GM23248 (cell line): Measurements from ENCODE around the gene NCL. TPM values are rescaled to one million over a fixed set of nuclear protein-coding genes. Genes with fewer than 3 reads are reported as not detected.
"Not testable (repeated sequence)": the region's sequence is repeated elsewhere in the genome, so short reads cannot be mapped to it uniquely, and the experiment has no call there.

Experiments
- DNase-seq: peaks from one replicate; pipeline ENCODE4 v3.0.0-alpha.2; 2015
- H2AFZ ChIP-seq: fragments of 200-600 bp; sonication (generic); 2 replicates; pipeline ENCODE4 v1.6.1; 2016; ENCODE audit warnings: antibody characterized with exemption
- H3F3A ChIP-seq: fragments of 200-600 bp; sonication (generic); 2 replicates; pipeline ENCODE4 v1.6.1; 2016; ENCODE audit warnings: mild to moderate bottlenecking, antibody characterized with exemption, mixed run types; ENCODE audit not compliant: insufficient read depth
- H3K27ac ChIP-seq: fragments of 200-600 bp; sonication (generic); 2 replicates; pipeline ENCODE4 v1.5.1; 2016; ENCODE audit warnings: mild to moderate bottlenecking
- H3K27me3 ChIP-seq: fragments of 200-600 bp; sonication (generic); replicated peaks from 2 replicates; pipeline ENCODE4 v1.6.1; 2016; ENCODE audit warnings: mild to moderate bottlenecking; ENCODE audit not compliant: insufficient read depth
- H3K36me3 ChIP-seq: fragments of 200-600 bp; sonication (generic); 2 replicates; pipeline ENCODE4 v1.6.1; 2016; ENCODE audit warnings: low read depth, mild to moderate bottlenecking
- H3K4me1 ChIP-seq: fragments of 200-600 bp; sonication (generic); 2 replicates; pipeline ENCODE4 v1.6.1; 2016; ENCODE audit warnings: mild to moderate bottlenecking; ENCODE audit not compliant: insufficient read depth
- H3K4me2 ChIP-seq: fragments of 200-600 bp; sonication (generic); one replicate; pipeline ENCODE4 v1.6.1; 2016; ENCODE audit warnings: mild to moderate bottlenecking; ENCODE audit not compliant: unreplicated experiment
- H3K4me3 ChIP-seq: fragments of 200-600 bp; sonication (generic); 2 replicates; pipeline ENCODE4 v1.5.1; 2016; ENCODE audit warnings: mild to moderate bottlenecking
- H3K79me2 ChIP-seq: fragments of 200-600 bp; sonication (generic); 2 replicates; pipeline ENCODE4 v1.6.1; 2016; ENCODE audit warnings: mild to moderate bottlenecking; ENCODE audit not compliant: insufficient read depth
- H3K9ac ChIP-seq: fragments of 200-600 bp; sonication (generic); 2 replicates; pipeline ENCODE4 v1.6.1; 2016; ENCODE audit warnings: mild to moderate bottlenecking
- H3K9me2 ChIP-seq: fragments of 200-600 bp; sonication (generic); 2 replicates; pipeline ENCODE4 v1.6.1; 2016; ENCODE audit warnings: mixed run types, mild to moderate bottlenecking, moderate library complexity; ENCODE audit not compliant: insufficient read depth
- H3K9me3 ChIP-seq: fragments of 200-600 bp; sonication (generic); one replicate; pipeline ENCODE4 v1.6.1; 2017; ENCODE audit warnings: low read depth
- H4K20me1 ChIP-seq: fragments of 200-600 bp; sonication (generic); 2 replicates; pipeline ENCODE4 v1.6.0; 2016; ENCODE audit not compliant: insufficient read depth
- EZH2 ChIP-seq: fragments of 200-600 bp; sonication (generic); IDR thresholded peaks from 2 replicates; pipeline ENCODE4 v1.6.1; 2018; ENCODE audit warnings: antibody characterized with exemption, mild to moderate bottlenecking; ENCODE audit not compliant: insufficient read depth, poor library complexity, severe bottlenecking
- EZH2phosphoT487 ChIP-seq: fragments of 200-600 bp; sonication (generic); IDR thresholded peaks from 2 replicates; pipeline ENCODE4 v1.6.1; 2018; ENCODE audit warnings: antibody characterized with exemption, moderate library complexity, mild to moderate bottlenecking, low read depth; ENCODE audit not compliant: insufficient read depth
- whole genome bisulfite sequencing, 2 experiments: methylation state at CpG; one replicate each; pipeline ENCODE4 v1.1.6; 2015 to 2017; ENCODE audit warnings: low lambda C conversion rate in 2 of 2, low coverage in 1 of 2; ENCODE audit errors: missing lambda C conversion rate in 2 of 2; 5-methylcytosine and 5-hydroxymethylcytosine counted together
- in situ Hi-C: fragments of 300-500 bp; cut with MboI; formaldehyde crosslinking; loops from 2 replicates; pipeline ENCODE4 v1.15.0; 2020
- polyA plus RNA-seq: library from polyadenylated mRNA; unstranded; fragments of >200 nt; fragmentation: Nextera tagmentation; extraction: Ambion mirVana; gene quantifications from 2 replicates; pipeline ENCODE4 v1.2.1, GENCODE V29; 2016
- total RNA-seq: library from RNA; depleted of rRNA; stranded (reverse); fragments of >200 nt; shearing (Covaris generic); gene quantifications from 2 replicates; pipeline ENCODE4 v1.2.3, GENCODE V29; 2014

NCL gene
- total and polyA plus RNA-seq, 2 experiments from 2014 or later = 147 to 412 TPM

GRCh38 chr2:231450548-231450989 is 13.7 kb downstream of the NCL start:
- Histone ChIP-seq H3K27me3 (no peaks in the 10 kb centered on the region), H3F3A (peaks cover 32% of the 10 kb centered on the region), H3K36me3 (peaks cover 28% of the 10 kb centered on the region), H3K4me3 (no peak overlapping the region), H3K9me3 (no peaks in the 10 kb centered on the region), H3K4me1 (no peaks in the 10 kb centered on the region), H3K79me2 (no peaks in the 10 kb centered on the region), H3K9ac (no peak overlapping the region), H3K4me2 (no peak overlapping the region), H4K20me1 (no peaks in the 10 kb centered on the region), H3K9me2 (no peaks in the 10 kb centered on the region), H3K27ac (no peak overlapping the region), H2AFZ (no peak overlapping the region)
- TF ChIP-seq EZH2phosphoT487 = no peak
- TF ChIP-seq EZH2 = no peak
- in situ Hi-C loops = no loop called here
- 77 to 79% methylated on average over 4 of the region's 4 CpGs for WGBS, 2 experiments
- DNase-seq = no peak

GRCh38 chr2:231449503-231450054 is 14.7 kb downstream of the NCL start:
- H3K9ac ChIP-seq = no peak overlapping the region
- peaks cover 18% of the 10 kb centered on the region for H3K36me3 ChIP-seq
- H3K4me2 ChIP-seq = no peak overlapping the region
- no peak for TF ChIP-seq EZH2phosphoT487
- TF ChIP-seq EZH2 = no peak
- no peak for DNase-seq
- no peaks in the 10 kb centered on the region for H3K79me2 ChIP-seq
- H4K20me1 ChIP-seq = no peaks in the 10 kb centered on the region
- H2AFZ ChIP-seq = no peak overlapping the region
- H3K4me1 ChIP-seq = no peaks in the 10 kb centered on the region
- no peaks in the 10 kb centered on the region for H3K27me3 ChIP-seq
- H3K27ac ChIP-seq = no peak overlapping the region
- no peaks in the 10 kb centered on the region for H3K9me2 ChIP-seq
- in situ Hi-C loops = no loop called here
- H3K9me3 ChIP-seq = no peaks in the 10 kb centered on the region
- WGBS, 2 experiments = 79 to 85% methylated on average over 4 of the region's 4 CpGs
- H3F3A ChIP-seq = peaks cover 22% of the 10 kb centered on the region
- no peak overlapping the region for H3K4me3 ChIP-seq

GRCh38 chr2:231436957-231437356 is 27.3 kb downstream of the NCL start:
- Histone ChIP-seq H3K9me3 (no peaks in the 10 kb centered on the region), H3F3A (no peaks in the 10 kb centered on the region), H3K9me2 (no peaks in the 10 kb centered on the region), H3K36me3 (no peaks in the 10 kb centered on the region), H2AFZ (no peak overlapping the region), H3K79me2 (no peaks in the 10 kb centered on the region), H3K9ac (no peak overlapping the region), H3K4me3 (no peak overlapping the region), H3K4me2 (no peak overlapping the region), H3K27ac (no peak overlapping the region), H4K20me1 (no peaks in the 10 kb centered on the region), H3K27me3 (no peaks in the 10 kb centered on the region), H3K4me1 (no peaks in the 10 kb centered on the region)
- 71 to 77% methylated on average over 13 of the region's 13 CpGs for WGBS, 2 experiments
- no peak for DNase-seq
- no peak for TF ChIP-seq EZH2phosphoT487
- TF ChIP-seq EZH2 = no peak
- in situ Hi-C loops = no loop called here

GRCh38 chr2:231433990-231434389 is 30.3 kb downstream of the NCL start:
- no peaks in the 10 kb centered on the region for H3F3A ChIP-seq
- H3K27ac ChIP-seq = no peak overlapping the region
- H3K9ac ChIP-seq = no peak overlapping the region
- no peak overlapping the region for H2AFZ ChIP-seq
- in situ Hi-C loops = no loop called here
- no peak overlapping the region for H3K4me2 ChIP-seq
- no peaks in the 10 kb centered on the region for H3K27me3 ChIP-seq
- no peaks in the 10 kb centered on the region for H3K9me3 ChIP-seq
- H3K36me3 ChIP-seq = no peaks in the 10 kb centered on the region
- H3K4me3 ChIP-seq = no peak overlapping the region
- H3K4me1 ChIP-seq = no peaks in the 10 kb centered on the region
- no peak for DNase-seq
- TF ChIP-seq EZH2phosphoT487 = no peak
- TF ChIP-seq EZH2 = no peak
- H4K20me1 ChIP-seq = no peaks in the 10 kb centered on the region
- WGBS, 2 experiments = 76% methylated on average over 8 of the region's 8 CpGs
- no peaks in the 10 kb centered on the region for H3K79me2 ChIP-seq
- no peaks in the 10 kb centered on the region for H3K9me2 ChIP-seq

- Histone ChIP-seq H4K20me1 (no peaks in the 10 kb centered on the region), H3F3A (no peaks in the 10 kb centered on the region), H3K27ac (no peak overlapping the region), H3K9ac (no peak overlapping the region), H3K4me3 (no peak overlapping the region), H3K4me1 (no peaks in the 10 kb centered on the region), H3K9me2 (no peaks in the 10 kb centered on the region), H3K9me3 (no peaks in the 10 kb centered on the region), H3K4me2 (no peak overlapping the region), H3K27me3 (no peaks in the 10 kb centered on the region), H2AFZ (no peak overlapping the region), H3K36me3 (no peaks in the 10 kb centered on the region), H3K79me2 (no peaks in the 10 kb centered on the region)
- in situ Hi-C loops = no loop called here
- no peak for DNase-seq
- TF ChIP-seq EZH2phosphoT487 (no peak), EZH2 (no peak)
- WGBS, 2 experiments = 62 to 67% methylated on average over 4 of the region's 4 CpGs
Measured at GRCh38 chr2:231431606-231432005, 32.7 kb downstream of the NCL start.

GRCh38 chr2:231430437-231430836 is 33.8 kb downstream of the NCL start:
- H3F3A ChIP-seq, in situ Hi-C loops, H3K4me2 ChIP-seq, H3K9ac ChIP-seq, DNase-seq, H3K79me2 ChIP-seq, H3K9me2 ChIP-seq, H3K27ac ChIP-seq, H3K4me3 ChIP-seq, H3K27me3 ChIP-seq, H3K4me1 ChIP-seq, H2AFZ ChIP-seq, H3K36me3 ChIP-seq, H3K9me3 ChIP-seq, H4K20me1 ChIP-seq: not testable (repeated sequence)
- 78 to 80% methylated on average over 4 of the region's 4 CpGs for WGBS, 2 experiments
